Measurements from ENCODE around the gene GAD1.

The GAD1 gene

DNA sequence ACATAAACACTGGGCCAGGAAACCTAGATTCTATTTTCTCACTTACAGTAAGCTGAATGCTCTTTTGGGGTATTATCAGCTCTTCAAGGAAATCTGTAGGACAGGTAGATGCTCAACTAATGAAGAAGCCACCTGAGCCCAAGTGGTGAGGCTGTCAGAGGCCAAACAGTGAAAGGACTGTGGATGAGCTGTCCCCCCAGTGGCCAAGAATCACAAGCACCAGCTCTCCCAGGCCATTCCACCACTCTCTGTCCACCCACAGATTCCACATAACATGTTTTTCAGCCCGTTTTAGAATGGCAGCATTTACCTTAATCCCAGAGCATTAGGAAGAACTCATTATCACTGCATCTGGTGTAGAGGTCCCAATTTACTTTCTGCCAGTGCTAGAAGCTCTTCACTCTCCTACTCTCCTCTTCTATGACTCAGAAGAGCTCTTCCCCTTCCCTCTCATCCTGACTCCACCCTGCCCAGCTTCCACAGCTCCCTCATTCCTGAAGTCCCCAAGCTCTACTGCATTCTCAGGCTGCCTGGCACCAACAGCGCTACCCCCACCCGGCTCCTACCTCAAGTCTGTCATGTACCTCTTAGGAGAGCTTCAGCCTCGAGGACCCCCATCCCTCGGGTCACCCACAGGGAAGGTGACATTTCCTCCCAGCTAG lies 68.6 kb downstream of the GAD1 start:
- TF ChIP-seq, protein P1, sequence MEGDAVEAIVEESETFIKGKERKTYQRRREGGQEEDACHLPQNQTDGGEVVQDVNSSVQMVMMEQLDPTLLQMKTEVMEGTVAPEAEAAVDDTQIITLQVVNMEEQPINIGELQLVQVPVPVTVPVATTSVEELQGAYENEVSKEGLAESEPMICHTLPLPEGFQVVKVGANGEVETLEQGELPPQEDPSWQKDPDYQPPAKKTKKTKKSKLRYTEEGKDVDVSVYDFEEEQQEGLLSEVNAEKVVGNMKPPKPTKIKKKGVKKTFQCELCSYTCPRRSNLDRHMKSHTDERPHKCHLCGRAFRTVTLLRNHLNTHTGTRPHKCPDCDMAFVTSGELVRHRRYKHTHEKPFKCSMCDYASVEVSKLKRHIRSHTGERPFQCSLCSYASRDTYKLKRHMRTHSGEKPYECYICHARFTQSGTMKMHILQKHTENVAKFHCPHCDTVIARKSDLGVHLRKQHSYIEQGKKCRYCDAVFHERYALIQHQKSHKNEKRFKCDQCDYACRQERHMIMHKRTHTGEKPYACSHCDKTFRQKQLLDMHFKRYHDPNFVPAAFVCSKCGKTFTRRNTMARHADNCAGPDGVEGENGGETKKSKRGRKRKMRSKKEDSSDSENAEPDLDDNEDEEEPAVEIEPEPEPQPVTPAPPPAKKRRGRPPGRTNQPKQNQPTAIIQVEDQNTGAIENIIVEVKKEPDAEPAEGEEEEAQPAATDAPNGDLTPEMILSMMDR (IDR thresholded peaks at IDR 0.05; ENCODE audit: unreplicated experiment in 3 of 3) = no peak
- H3K27me3 Mint-ChIP-seq (ENCODE audit: low read depth) = peaks cover 5% of the 10 kb centered on the region
- H3K36me3 Mint-ChIP-seq (ENCODE audit: low read depth) = no peaks in the 10 kb centered on the region
- H3K9me3 Mint-ChIP-seq = no peaks in the 10 kb centered on the region
- no peaks in the 10 kb centered on the region for H3K4me1 Mint-ChIP-seq
- H3K4me3 Mint-ChIP-seq = no peak overlapping the region
- H3K27ac Mint-ChIP-seq = no peak overlapping the region

DNA sequence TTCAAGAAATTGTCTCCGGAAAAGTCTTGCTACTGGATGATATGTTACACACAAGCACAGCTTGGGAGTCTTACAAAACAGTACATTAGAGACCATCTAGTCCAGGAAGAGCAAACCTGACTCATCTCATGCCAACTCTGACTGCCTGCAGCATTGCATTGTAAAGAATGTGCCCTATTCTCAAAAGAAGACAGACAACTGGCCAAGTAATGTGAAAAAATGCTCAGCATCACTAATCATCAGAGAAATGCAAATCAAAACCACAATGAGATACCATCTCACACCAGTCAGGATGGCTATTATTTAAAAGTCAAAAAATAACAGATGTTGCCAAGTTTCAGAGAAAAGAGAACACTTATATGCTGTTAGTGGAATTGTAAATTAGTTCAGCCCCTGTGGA lies 69.7 kb downstream of the GAD1 start:
- H3K4me3 Mint-ChIP-seq = no peak overlapping the region

DNA sequence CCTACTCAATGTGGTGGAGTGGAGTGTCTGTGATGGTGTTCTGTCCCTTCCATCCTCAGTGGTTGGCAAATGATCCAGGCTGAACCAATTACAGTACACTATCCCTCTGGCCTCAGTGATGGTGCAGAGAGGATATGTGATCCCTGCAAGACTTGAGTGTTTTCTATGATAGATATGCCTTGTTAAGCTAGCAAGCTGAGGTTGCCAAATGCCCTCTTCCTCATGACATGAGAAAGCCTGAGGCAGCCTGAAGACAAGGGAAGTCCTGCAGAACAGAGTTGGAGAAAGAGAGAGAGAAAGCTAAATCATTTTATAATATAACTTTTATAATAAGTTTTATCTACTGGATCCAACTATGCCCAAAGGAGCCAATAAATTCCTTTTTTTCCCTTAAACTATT lies 70.8 kb downstream of the GAD1 start:
- H3K4me1 Mint-ChIP-seq = no peaks in the 10 kb centered on the region
- H3K27ac Mint-ChIP-seq = no peak overlapping the region
- no peaks in the 10 kb centered on the region for H3K36me3 Mint-ChIP-seq (ENCODE audit: low read depth)
- H3K4me3 Mint-ChIP-seq = no peak overlapping the region
- peaks cover 4% of the 10 kb centered on the region for H3K27me3 Mint-ChIP-seq (ENCODE audit: low read depth)
- no peaks in the 10 kb centered on the region for H3K9me3 Mint-ChIP-seq
- TF ChIP-seq, protein P1 (IDR thresholded peaks at IDR 0.05; ENCODE audit: unreplicated experiment in 3 of 3) = no peak

More for the DNA sequence above, 69.7 kb downstream of the GAD1 start:
- Mint-ChIP-seq H3K9me3 (no peaks in the 10 kb centered on the region), H3K27ac (no peak overlapping the region), H3K36me3 (ENCODE audit: low read depth) (no peaks in the 10 kb centered on the region), H3K4me1 (no peaks in the 10 kb centered on the region), H3K27me3 (ENCODE audit: low read depth) (peaks cover 4% of the 10 kb centered on the region)
- TF ChIP-seq, protein P1 (IDR thresholded peaks at IDR 0.05; ENCODE audit: unreplicated experiment in 3 of 3) = no peak

DNA sequence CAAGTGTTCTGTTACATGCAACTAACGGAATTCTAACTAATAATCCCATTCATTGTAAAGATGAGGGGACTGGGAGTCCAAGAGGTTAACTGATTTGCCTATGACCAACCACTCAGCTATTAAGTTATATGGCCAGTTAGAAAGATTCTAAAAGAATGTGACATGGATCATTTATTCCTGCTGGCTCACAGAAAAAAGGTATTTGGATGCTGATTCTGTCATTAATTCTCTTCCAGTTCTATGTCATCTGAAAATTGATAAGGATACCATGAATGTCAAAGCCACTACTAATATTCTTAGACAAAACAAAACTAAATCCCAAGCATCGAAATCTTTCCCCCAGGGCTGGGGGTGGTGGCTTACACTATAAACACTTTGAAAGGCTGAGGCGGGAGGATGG lies 71.2 kb downstream of the GAD1 start:
- Mint-ChIP-seq H3K27ac (no peak overlapping the region), H3K36me3 (ENCODE audit: low read depth) (no peaks in the 10 kb centered on the region), H3K9me3 (no peaks in the 10 kb centered on the region), H3K4me1 (no peaks in the 10 kb centered on the region), H3K4me3 (no peak overlapping the region), H3K27me3 (ENCODE audit: low read depth) (peaks cover 4% of the 10 kb centered on the region)
- TF ChIP-seq, protein P1 (IDR thresholded peaks at IDR 0.05; ENCODE audit: unreplicated experiment in 3 of 3) = no peak

DNA sequence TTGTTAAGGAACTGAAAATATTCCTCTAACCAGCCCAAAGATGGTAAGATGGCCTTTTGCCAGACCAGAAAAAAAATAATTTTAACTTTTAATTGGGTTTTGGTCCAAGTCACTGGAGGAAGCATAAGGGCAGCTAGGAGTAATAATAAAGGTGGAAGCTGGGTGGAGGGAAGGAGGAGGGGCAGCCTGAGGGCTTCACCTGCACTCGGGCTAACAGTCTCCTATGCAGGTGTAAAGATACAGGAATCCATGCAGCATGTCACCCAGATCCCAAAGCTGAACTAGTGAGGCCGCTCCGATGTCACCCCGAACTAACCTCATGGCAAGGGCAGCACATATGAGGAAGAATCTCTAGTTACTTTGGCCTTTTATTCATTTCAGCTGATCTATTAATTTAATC lies 75.2 kb downstream of the GAD1 start:
- Mint-ChIP-seq H3K9me3 (no peaks in the 10 kb centered on the region), H3K4me1 (peaks cover 8% of the 10 kb centered on the region), H3K36me3 (ENCODE audit: low read depth) (no peaks in the 10 kb centered on the region), H3K4me3 (no peak overlapping the region), H3K27ac (no peak overlapping the region), H3K27me3 (ENCODE audit: low read depth) (no peaks in the 10 kb centered on the region)
- TF ChIP-seq, protein P1 (IDR thresholded peaks at IDR 0.05; ENCODE audit: unreplicated experiment in 3 of 3) = no peak

DNA sequence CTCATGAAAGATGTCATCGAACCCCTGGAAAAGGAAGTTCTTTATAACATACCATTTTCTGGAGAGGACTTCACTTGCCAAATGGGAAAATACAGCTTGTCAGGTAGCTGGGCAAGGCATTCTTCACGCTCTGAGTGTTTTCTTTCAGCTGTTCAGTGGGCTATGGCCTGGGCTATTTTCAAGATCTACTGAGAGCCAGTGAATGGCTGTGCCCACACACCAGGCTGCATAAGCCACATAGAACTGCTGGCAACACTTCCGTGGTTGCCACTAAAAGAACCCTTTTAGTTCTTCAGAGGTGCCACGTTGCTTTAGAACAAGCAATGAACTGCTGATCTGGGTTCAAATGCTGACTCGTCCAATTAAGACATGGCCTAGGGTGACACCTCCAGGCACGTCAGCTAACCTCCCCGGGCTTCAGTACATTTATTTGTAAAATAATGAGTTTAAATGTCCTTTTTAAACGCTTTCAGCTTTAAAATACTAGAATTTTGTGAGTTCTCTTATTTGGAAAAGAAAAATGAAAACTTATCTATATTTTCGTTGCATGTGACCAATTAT lies 75.8 kb downstream of the GAD1 start:
- Mint-ChIP-seq H3K27me3 (ENCODE audit: low read depth) (no peaks in the 10 kb centered on the region), H3K36me3 (ENCODE audit: low read depth) (no peaks in the 10 kb centered on the region), H3K9me3 (no peaks in the 10 kb centered on the region), H3K27ac (no peak overlapping the region), H3K4me1 (peaks cover 8% of the 10 kb centered on the region), H3K4me3 (no peak overlapping the region)
- TF ChIP-seq, protein P1 (IDR thresholded peaks at IDR 0.05; ENCODE audit: unreplicated experiment in 3 of 3) = no peak
